Measurements from ENCODE around the gene RAB5B.

Gene RAB5B, protein sequence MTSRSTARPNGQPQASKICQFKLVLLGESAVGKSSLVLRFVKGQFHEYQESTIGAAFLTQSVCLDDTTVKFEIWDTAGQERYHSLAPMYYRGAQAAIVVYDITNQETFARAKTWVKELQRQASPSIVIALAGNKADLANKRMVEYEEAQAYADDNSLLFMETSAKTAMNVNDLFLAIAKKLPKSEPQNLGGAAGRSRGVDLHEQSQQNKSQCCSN

DNA sequence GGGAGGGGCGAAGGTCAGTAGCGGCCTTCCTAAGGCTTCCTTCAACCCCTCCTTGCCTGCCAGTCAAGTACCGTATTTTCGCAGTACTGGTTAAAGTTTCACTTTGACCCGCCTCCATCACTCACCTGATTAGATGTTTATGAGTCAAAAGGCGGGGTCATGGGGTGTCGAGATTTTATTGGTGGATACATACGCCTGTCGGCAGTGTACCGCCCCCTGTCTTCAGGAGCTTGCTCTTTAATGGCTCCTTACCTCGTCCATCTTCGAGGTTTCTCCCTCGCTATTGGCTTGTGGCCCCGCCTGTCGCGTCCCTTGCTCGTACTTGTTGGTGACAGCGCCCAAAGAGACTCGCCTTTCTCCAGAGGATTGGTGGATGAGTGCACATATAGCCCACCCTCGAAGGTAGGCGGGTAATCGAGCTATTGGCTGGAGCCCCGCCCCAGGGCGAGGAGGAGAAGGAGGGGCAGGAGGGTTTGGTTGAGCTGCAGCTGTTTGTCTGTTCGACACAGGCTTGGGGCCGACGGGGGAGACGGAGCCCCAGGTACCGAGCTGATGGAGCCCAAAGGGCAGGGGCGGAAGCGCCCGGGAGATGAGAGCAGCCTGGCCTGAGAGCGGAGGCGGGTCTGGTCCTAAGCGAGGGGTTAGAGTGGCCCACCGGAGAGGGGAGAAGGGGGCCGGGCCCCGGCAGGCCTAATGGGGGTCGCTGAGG is at the start of gene RAB5B:
RAB5B (plus strand) TSS at position 480 of the 709 bp plus-strand sequence. CDS start 12,883 bp downstream, outside the sequence.
- Histone ChIP-seq H3K36me3 (ENCODE audit: control insufficient read depth in 5 of 5, insufficient read depth in 5 of 5, low read length in 5 of 5) (peaks cover 0 to 9% (median 5%) of the 10 kb centered on the region in 5 donors), H3K4me3 (ENCODE audit: low read depth in 1 of 5, low read length in 5 of 5) (peak within 1 kb of the TSS; percentile 85 to 98 (median 93)), H3K9me3 (ENCODE audit: control insufficient read depth in 5 of 5, low read length in 5 of 5) (no peaks in the 10 kb centered on the region), H3K4me1 (ENCODE audit: control insufficient read depth in 5 of 5, insufficient read depth in 5 of 5, low read length in 5 of 5) (peaks cover 14 to 38% (median 29%) of the 10 kb centered on the region in 5 donors), H3K27ac (ENCODE audit: low read depth, low read length) (peak within 1 kb of the TSS; percentile 88), H3K9ac (ENCODE audit: low read length in 5 of 5) (peak within 1 kb of the TSS; percentile 86 to 97 (median 96)), H3K27me3 (ENCODE audit: control insufficient read depth in 5 of 5, insufficient read depth in 4 of 5, low read length in 5 of 5) (no peaks in the 10 kb centered on the region)

DNA sequence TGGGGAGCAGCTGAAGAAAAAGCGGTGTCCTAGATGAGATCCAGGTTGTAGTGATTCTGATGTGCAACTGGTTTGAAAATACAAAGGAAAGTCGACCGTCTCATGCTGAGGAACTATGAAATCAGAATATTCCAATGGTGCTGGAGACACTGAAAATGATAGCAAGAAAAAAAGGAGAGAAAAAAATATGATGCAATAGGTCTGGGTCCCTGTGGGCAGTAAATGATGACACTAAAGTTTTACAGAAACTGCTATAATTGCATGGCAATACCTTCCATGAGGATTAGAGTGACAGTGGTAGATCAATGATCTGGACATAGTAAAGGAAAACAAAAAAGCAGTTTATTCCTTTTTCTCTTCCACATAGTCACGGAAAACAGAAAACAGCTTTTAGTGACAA is 48.5 kb upstream of the RAB5B start:
- Histone ChIP-seq H3K27ac (ENCODE audit: low read depth, low read length) (peak overlapping the region; percentile 96), H3K27me3 (ENCODE audit: control insufficient read depth in 5 of 5, insufficient read depth in 4 of 5, low read length in 5 of 5) (no peaks in the 10 kb centered on the region), H3K4me3 (ENCODE audit: low read depth in 1 of 5, low read length in 5 of 5) (no peak overlapping the region), H3K4me1 (ENCODE audit: control insufficient read depth in 5 of 5, insufficient read depth in 5 of 5, low read length in 5 of 5) (peaks cover 2 to 35% (median 28%) of the 10 kb centered on the region in 5 donors), H3K9ac (ENCODE audit: low read length in 5 of 5) (peak overlapping the region in 2 of 5 donors; percentile 5 to 97), H3K36me3 (ENCODE audit: control insufficient read depth in 5 of 5, insufficient read depth in 5 of 5, low read length in 5 of 5) (peaks cover 0 to 13% (median 7%) of the 10 kb centered on the region in 5 donors), H3K9me3 (ENCODE audit: control insufficient read depth in 5 of 5, low read length in 5 of 5) (no peaks in the 10 kb centered on the region)

DNA sequence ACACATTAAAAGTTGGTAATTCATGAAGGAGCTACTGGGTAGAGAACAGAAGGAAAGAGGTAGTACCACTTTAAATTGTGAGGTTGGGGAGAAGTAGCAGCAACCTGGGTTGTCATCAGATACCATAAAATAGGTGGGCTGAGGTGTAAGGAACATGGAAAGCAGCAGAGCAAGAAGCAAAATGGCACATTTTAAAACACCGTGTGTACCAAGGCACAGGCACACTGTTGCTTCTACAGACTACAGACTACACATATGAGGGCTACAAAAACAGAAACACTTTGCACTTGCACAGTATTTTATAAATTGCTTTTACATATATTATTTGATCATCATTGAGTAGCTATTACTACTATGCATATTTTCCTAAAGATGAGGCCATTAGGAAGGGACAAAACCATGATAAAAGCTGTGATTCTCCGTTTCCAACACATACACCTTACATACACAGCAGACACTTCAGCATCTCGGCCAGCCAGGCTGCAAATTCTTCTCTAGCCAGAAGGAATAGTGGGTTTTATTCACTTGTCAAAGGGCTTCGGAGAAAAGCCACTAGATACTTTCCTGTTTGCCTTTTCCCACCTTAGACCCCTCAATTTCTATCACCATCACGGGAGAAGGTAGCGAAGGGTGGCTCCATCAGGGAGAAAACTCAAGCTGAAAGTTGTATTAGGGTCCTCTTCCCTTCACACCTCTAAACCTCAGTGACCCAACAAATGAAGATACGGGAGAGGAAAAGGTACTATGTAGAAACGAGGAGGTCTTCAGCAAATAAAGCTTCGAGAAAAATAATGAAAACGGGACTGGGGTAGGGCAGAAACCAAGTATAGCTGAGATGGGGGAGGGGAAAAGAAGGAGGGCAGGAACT is 47.8 kb upstream of the RAB5B start:
- H3K4me3 ChIP-seq (ENCODE audit: low read depth in 1 of 5, low read length in 5 of 5) = peak overlapping the region; percentile 88 to 100 (median 92)
- peak overlapping the region; percentile 96 for H3K27ac ChIP-seq (ENCODE audit: low read depth, low read length)
- no peaks in the 10 kb centered on the region for H3K27me3 ChIP-seq (ENCODE audit: control insufficient read depth in 5 of 5, insufficient read depth in 4 of 5, low read length in 5 of 5)
- peaks cover 3 to 42% (median 35%) of the 10 kb centered on the region in 5 donors for H3K4me1 ChIP-seq (ENCODE audit: control insufficient read depth in 5 of 5, insufficient read depth in 5 of 5, low read length in 5 of 5)
- H3K36me3 ChIP-seq (ENCODE audit: control insufficient read depth in 5 of 5, insufficient read depth in 5 of 5, low read length in 5 of 5) = peaks cover 0 to 13% (median 7%) of the 10 kb centered on the region in 5 donors
- H3K9me3 ChIP-seq (ENCODE audit: control insufficient read depth in 5 of 5, low read length in 5 of 5) = no peaks in the 10 kb centered on the region
- H3K9ac ChIP-seq (ENCODE audit: low read length in 5 of 5) = peak overlapping the region in 4 of 5 donors; percentile 78 to 97 (median 94)

DNA sequence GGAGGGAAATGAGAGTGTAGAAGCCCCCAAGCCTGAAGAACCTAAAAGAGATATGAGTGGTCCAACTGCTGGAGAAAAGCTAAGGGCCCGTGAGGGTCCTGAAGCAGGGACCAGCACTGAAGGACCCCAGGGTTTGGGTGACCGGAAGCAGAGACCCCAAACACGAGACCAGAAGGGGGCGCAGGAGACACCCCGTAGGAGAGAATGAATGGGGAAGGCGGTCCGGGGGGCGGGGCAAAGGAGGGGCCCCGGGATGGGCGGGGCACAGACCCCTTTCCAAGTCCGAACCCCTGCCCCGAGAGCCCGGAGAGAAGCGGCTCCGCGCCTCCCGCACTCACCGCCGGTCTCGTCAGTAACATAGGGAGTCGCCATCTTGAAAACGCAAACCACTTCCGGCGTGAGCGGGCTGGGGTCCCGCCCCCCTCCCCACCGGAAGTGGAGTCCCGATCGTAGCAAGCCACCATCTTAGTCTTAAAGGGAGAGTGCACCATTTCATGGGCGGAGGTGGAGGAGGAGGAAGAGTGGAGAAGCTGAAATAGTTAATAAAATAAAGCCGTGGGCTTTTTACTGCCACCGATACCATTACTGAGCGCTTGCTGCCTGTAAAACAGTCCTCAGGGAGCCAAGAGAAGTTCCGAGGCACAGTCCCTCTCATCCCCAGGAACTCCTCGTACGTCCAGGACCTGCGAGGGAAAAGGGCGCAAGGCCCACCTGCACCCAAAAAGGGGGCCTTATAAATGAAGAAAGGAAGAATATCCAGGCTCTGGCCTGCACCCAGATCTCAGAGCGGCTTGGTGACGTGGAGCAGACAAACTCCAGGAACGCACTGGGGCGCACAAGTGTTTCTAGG is 46.9 kb upstream of the RAB5B start:
- H3K27ac ChIP-seq (ENCODE audit: low read depth, low read length) = peak overlapping the region; percentile 96
- H3K4me1 ChIP-seq (ENCODE audit: control insufficient read depth in 5 of 5, insufficient read depth in 5 of 5, low read length in 5 of 5) = peaks cover 3 to 48% (median 41%) of the 10 kb centered on the region in 5 donors
- H3K9ac ChIP-seq (ENCODE audit: low read length in 5 of 5) = peak overlapping the region; percentile 78 to 97 (median 92)
- peak overlapping the region; percentile 91 to 100 (median 92) for H3K4me3 ChIP-seq (ENCODE audit: low read depth in 1 of 5, low read length in 5 of 5)
- H3K9me3 ChIP-seq (ENCODE audit: control insufficient read depth in 5 of 5, low read length in 5 of 5) = no peaks in the 10 kb centered on the region
- no peaks in the 10 kb centered on the region for H3K27me3 ChIP-seq (ENCODE audit: control insufficient read depth in 5 of 5, insufficient read depth in 4 of 5, low read length in 5 of 5)
- H3K36me3 ChIP-seq (ENCODE audit: control insufficient read depth in 5 of 5, insufficient read depth in 5 of 5, low read length in 5 of 5) = peaks cover 0 to 8% (median 4%) of the 10 kb centered on the region in 5 donors

DNA sequence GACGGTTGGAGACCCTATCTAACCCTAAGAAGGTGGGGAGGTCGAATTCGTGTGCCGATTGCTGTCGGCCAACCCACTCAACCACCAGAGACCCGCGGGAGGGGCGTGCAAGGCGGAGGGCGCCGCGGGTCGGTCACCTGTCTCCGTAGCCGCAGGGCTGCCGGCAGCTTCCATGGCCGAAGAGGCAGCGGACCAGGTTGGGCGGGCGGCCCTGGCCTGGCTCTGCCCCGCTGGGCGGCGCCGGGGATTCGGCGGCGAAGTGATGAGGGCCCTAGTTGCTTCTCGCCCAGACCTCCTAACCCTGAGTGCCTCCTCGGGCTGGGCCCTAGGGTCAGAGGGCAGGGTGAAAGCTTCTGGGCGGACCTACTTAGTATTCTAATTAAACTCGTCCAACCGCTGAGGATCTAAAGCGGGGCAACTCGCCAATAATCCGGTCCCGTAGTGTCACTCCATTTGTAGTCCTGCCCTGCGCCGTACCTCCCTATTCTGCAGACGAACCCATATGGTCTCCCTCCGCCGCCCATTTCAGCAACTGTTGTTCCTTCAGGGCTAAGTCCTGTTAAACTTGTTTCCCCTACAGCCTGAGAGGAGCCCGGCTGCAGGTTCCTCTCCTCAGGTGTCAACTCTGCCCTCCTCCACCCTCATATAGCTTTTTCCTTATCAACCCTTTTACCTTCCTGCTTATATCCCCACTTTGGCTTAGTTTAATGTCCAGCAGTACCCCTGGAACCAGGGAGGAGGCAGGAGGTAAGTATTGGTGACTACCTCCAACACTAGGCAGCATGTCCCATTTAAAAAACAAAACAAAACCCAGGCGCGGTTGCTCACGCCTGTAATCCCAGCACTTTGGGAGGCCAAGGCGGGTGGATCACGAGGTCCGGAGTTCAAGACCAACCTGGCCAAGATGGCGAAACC is 46.0 kb upstream of the RAB5B start, which contains the start of gene PYM1:
PYM1 (minus strand) TSS at position 307 of the 915 bp plus-strand sequence; CDS start at position 174, 133 bp downstream.
- Histone ChIP-seq H3K9me3 (ENCODE audit: control insufficient read depth in 5 of 5, low read length in 5 of 5) (no peaks in the 10 kb centered on the region), H3K9ac (ENCODE audit: low read length in 5 of 5) (peak within 1 kb of the TSS; percentile 78 to 97 (median 92)), H3K27me3 (ENCODE audit: control insufficient read depth in 5 of 5, insufficient read depth in 4 of 5, low read length in 5 of 5) (peaks cover 0 to 4% (median 0%) of the 10 kb centered on the region in 5 donors), H3K4me3 (ENCODE audit: low read depth in 1 of 5, low read length in 5 of 5) (peak within 1 kb of the TSS; percentile 91 to 100 (median 92)), H3K27ac (ENCODE audit: low read depth, low read length) (peak within 1 kb of the TSS; percentile 96), H3K4me1 (ENCODE audit: control insufficient read depth in 5 of 5, insufficient read depth in 5 of 5, low read length in 5 of 5) (peaks cover 3 to 56% (median 45%) of the 10 kb centered on the region in 5 donors), H3K36me3 (ENCODE audit: control insufficient read depth in 5 of 5, insufficient read depth in 5 of 5, low read length in 5 of 5) (peaks cover 0 to 2% (median 0%) of the 10 kb centered on the region in 5 donors)

DNA sequence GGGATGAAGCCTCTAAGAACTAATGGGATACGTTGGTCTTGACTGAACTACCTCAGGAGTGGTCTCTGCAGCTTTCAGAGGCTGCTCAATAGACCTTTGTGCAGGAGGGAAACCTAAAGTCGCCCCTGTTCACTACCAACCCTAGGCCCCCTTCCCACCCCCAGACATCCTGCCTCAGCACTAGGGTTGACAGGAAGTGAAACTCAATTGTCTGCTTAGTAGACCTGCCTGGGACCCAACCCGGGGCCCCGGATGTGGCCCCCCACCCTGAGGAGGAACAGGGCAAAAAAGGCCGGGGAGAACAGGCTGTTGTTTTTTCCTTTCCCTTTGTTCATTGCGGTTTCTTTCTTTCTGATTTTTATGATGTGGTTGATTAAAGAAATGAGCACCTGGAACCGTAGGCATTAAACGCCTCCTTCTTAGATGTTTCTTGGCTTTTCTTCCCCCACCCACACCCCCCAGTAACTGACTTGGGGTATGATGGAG is 44.5 kb upstream of the RAB5B start:
- Histone ChIP-seq H3K4me3 (ENCODE audit: low read depth in 1 of 5, low read length in 5 of 5) (no peak overlapping the region), H3K36me3 (ENCODE audit: control insufficient read depth in 5 of 5, insufficient read depth in 5 of 5, low read length in 5 of 5) (peaks cover 0 to 2% (median 0%) of the 10 kb centered on the region in 5 donors), H3K9ac (ENCODE audit: low read length in 5 of 5) (peak overlapping the region in 1 of 5 donors; percentile 6), H3K4me1 (ENCODE audit: control insufficient read depth in 5 of 5, insufficient read depth in 5 of 5, low read length in 5 of 5) (peaks cover 3 to 61% (median 48%) of the 10 kb centered on the region in 5 donors), H3K9me3 (ENCODE audit: control insufficient read depth in 5 of 5, low read length in 5 of 5) (no peaks in the 10 kb centered on the region), H3K27me3 (ENCODE audit: control insufficient read depth in 5 of 5, insufficient read depth in 4 of 5, low read length in 5 of 5) (peaks cover 0 to 4% (median 0%) of the 10 kb centered on the region in 5 donors), H3K27ac (ENCODE audit: low read depth, low read length) (peak overlapping the region; percentile 54)

DNA sequence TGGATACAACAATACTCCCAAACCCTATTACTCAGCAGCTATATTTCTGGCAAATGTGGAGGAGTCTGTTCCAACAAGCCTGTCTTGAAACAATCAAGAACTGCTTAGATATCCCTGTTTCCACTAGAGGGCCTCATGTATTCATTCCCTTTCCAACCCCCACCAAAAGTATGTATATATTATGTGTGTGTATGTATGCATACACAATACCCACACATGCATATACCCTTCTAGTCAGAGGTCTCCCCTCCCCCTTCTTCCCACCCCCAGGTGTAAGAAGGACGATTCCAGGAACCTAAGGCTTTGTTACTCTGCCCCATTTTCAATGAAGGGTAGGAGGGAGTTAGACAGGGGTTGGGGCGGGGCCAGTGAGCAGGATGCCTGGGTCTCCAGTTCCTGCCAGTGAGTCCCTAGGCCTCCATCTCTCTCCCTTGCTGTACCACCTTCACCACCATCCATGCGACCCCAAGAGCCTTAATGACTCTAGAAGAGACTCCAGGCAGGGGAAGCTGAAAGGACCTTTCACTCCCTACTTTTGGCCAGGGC is 43.0 kb upstream of the RAB5B start, which contains the start of gene DGKA:
DGKA (plus strand) TSS at position 392 of the 546 bp plus-strand sequence. CDS start 5,342 bp downstream, outside the sequence.
- Histone ChIP-seq H3K9ac (ENCODE audit: low read length in 5 of 5) (peak within 1 kb of the TSS; percentile 11 to 85 (median 78)), H3K9me3 (ENCODE audit: control insufficient read depth in 5 of 5, low read length in 5 of 5) (no peaks in the 10 kb centered on the region), H3K36me3 (ENCODE audit: control insufficient read depth in 5 of 5, insufficient read depth in 5 of 5, low read length in 5 of 5) (no peaks in the 10 kb centered on the region), H3K4me3 (ENCODE audit: low read depth in 1 of 5, low read length in 5 of 5) (peak within 1 kb of the TSS; percentile 78 to 87 (median 80)), H3K27me3 (ENCODE audit: control insufficient read depth in 5 of 5, insufficient read depth in 4 of 5, low read length in 5 of 5) (peaks cover 0 to 10% (median 0%) of the 10 kb centered on the region in 5 donors), H3K27ac (ENCODE audit: low read depth, low read length) (peak within 1 kb of the TSS; percentile 65), H3K4me1 (ENCODE audit: control insufficient read depth in 5 of 5, insufficient read depth in 5 of 5, low read length in 5 of 5) (peaks cover 3 to 66% (median 51%) of the 10 kb centered on the region in 5 donors)

DNA sequence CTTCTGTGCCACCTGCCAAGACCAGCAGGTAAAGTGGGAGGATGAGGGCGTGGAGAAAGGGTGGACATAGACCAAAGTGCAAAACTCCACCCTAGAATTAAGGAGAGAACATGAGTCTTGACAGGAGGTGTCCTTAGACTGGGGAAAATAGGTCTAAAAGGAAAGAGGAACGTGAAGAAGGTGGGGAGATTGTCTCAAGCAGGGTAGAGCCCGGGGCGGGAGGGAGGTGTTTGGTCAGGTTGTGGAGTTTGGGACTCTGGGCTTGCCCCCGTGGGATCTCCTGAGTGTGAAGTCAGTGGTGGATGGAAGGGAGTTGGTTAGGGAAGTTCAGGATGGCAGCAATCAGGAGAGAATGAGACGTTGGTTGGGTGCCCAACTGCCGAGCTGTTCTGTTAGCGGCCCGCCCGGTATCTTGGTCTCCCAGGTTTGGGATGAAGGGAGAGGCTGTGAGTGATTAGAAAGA is 42.5 kb upstream of the RAB5B start:
- H3K27ac ChIP-seq (ENCODE audit: low read depth, low read length) = peak overlapping the region; percentile 65
- peak overlapping the region; percentile 78 to 87 (median 80) for H3K4me3 ChIP-seq (ENCODE audit: low read depth in 1 of 5, low read length in 5 of 5)
- H3K9me3 ChIP-seq (ENCODE audit: control insufficient read depth in 5 of 5, low read length in 5 of 5) = no peaks in the 10 kb centered on the region
- peak overlapping the region; percentile 11 to 85 (median 78) for H3K9ac ChIP-seq (ENCODE audit: low read length in 5 of 5)
- peaks cover 3 to 61% (median 46%) of the 10 kb centered on the region in 5 donors for H3K4me1 ChIP-seq (ENCODE audit: control insufficient read depth in 5 of 5, insufficient read depth in 5 of 5, low read length in 5 of 5)
- H3K36me3 ChIP-seq (ENCODE audit: control insufficient read depth in 5 of 5, insufficient read depth in 5 of 5, low read length in 5 of 5) = no peaks in the 10 kb centered on the region
- H3K27me3 ChIP-seq (ENCODE audit: control insufficient read depth in 5 of 5, insufficient read depth in 4 of 5, low read length in 5 of 5) = peaks cover 0 to 10% (median 0%) of the 10 kb centered on the region in 5 donors
